ENCODE results near the gene CTTN.
A peak's percentile ranks its signal among the peaks of the same experiment; 100 is the strongest.

Gene CTTN

GRCh38 chr11:70456921-70457532 lies 58.7 kb downstream of the CTTN start:
- no peak for DNase-seq

DNA sequence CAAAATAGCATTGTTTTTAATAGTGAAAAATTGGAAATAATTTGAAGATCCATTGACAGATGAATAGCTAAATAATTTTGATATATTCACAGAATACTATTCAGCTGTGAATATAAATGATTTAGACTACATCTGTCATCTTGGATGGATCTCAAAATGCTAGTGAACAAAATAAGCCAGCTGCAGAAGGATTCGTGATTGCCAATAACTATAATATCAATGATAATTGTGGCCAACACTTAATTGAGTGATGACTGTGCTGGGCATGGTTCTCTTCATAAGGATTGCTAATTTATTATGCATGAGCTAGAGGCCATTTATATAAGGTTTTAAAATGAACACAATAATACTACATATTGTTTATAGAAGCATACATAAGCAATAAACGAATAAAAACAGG lies 60.4 kb downstream of the CTTN start:
- no peak for DNase-seq

GRCh38 chr11:70460111-70460510 lies 61.8 kb downstream of the CTTN start:
- no peak for DNase-seq

DNA sequence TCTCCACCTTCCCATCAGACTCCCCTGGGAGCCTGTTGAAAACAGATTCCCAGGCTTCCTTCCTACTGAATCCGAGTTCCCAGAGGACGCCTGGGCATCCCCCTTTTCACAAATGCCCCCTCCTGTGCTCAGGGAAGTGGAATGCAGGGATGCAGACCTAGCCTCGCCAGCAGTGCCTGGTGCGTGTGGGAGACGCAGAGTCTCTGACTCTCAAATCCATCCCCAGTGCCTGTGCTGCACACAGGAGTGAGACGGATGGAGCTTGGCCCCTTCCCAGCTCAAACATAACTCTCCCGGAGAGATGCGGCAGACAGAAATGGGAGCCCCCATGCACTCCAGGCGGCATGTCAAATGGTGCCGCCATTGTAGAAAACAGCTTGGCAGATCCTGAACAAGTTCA lies 62.6 kb downstream of the CTTN start:
- DNase-seq = no peak

GRCh38 chr11:70462818-70463477 lies 64.6 kb downstream of the CTTN start:
- DNase-seq = no peak

GRCh38 chr11:70463478-70464255 lies 65.3 kb downstream of the CTTN start:
- no peak for DNase-seq

DNA sequence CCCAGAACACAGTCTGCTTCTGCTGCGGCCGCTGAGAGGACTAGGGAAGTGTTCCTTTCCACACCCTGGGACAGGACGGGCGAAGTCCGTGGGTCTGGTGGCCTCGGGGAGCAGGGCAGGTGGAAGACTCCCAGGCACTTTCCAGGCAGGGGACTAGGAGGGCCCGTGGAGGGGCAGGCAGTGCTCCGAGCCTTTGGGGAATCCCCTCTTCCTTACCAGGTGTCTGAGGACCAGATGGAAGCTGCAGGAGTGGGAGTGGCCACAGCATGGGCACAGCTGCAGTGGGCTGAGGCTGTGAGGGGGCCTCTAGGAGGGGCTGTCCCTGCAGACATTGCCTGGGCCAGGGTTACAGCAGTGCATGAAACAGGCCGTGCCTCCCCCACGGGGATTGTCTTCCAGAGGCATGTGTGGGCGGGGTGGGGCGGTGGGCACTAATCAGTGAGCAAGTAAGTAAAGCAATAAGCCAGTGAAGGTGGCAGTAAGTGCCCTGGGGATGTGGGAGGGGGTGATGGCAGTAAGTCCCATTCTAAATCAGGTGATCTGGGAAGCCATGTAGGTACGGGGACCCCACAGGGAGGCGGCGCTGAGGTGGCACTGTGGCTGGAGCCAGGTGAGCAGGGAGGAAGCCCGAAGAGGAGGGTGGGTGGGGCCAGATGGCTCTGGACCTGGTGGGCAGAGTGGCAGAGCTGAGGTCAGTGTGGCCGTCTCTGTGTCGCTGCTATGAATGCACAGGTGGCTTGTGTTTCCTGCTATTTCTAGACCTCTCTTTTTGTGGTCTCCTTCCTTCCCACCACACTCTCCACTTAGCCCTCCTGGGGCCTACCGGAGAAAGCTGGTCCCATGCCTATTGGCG lies 66.4 kb downstream of the CTTN start:
- DNase-seq = no peak

- DNase-seq = no peak
Observed at GRCh38 chr11:70466154-70466553, 67.8 kb downstream of the CTTN start.

DNA sequence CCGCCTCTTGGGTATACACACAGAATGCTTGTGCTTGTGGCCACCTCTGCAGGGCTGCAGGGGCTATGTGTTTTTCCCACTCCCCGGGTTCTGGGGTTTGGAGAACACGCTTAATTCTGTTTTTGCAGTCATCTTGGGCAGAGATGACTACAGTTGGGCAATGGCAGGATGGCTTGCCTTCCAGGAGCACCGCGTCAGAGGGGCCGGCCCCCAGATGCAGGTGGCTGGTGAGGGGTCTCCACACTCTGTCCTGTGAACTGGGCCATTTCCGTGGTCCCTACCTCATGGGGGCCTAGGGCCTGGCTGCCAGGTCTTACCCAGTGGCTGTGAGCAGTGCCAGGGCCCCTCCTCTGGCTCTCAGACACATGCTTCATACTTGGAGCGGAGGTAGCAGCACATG lies 68.3 kb downstream of the CTTN start:
- DNase-seq = no peak

- peak; percentile 46 for DNase-seq
Observed at GRCh38 chr11:70467201-70468085, 69.1 kb downstream of the CTTN start.

DNA sequence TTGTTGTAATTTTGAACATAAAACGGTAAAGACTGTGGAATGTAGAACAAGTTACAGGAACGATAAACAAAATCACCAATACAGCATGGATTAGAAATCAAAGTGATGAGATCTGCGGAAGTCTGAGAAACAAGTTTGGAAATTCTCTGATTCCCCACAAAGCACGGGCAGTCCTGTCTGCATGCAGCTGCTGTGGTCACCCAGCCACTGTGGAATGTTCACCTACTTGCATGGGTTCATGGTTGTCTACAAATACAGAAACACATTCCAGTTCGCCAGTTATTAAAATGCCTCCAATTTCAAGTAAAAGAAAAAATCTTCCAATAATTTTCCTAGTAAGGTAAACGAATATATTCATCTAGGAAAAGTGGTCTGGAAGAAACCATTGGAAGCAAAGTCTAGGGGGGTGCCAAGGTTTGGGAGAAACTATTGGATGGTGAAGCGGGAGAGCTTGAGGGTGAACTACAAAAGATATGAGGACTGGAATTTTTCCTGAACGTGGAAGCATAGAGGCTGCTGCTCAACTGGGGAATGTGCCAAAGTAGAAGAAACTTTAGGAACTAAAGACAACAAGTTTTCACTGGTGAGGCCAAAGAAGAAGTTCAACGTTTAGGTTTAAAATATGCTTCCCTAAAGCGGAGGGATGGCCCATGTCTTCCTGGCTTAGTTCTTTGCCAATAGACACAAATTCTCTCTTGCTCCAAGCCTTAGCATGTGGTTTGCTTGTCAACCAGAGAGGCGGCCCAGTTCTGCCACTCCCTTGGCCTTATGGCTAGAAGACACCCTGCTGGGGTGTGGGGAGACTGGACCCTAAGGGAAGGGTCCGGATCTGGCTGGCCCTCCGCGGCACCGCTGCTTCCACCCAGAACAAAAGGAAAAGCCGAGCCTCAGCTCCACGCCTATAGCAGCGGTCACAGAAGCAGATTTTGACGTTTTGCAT lies 70.2 kb downstream of the CTTN start:
- DNase-seq = no peak

GRCh38 chr11:70470127-70470526 lies 71.8 kb downstream of the CTTN start:
- no peak for DNase-seq

DNA sequence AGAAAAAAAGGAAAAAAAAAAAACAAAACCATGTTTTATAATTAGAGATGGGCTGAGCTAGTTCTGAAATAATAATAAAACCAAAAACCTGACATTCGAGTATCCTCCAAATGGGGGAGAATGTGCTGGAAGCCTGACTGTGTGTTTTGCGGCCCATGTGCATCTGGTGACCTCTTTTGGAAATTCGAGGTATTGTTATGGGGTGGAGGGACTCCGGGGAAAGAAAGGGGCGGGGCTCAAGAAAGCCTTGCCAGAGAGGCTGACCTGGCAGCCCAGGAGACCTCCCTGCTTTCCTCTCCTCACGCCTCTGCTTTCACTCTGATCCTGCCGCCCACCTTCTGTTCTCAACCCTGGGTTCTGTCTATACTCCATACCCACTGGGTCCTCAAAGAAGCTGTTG lies 72.9 kb downstream of the CTTN start:
- no peak for DNase-seq

DNA sequence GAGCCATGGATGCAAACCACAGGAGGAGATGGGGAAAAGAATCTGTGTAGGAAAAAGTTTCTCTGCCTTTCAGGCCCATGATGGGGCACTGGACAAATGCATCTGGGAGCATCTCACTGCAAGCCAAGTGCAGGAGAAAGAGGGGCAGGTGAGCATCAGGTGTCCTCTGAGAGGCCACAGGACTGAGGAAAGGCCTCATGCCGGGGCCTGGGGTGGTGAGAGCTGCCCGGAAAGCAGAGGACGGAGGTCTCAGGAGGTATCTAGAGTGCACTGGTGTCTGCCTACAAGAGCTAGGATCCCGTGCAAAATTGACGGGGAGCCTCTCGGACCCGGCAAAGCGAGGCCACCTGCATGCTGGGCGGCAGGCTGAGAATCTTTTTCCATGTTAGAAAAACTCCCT lies 73.9 kb downstream of the CTTN start:
- no peak for DNase-seq

- no peak for DNase-seq
Observed at GRCh38 chr11:70473186-70473872, 75.0 kb downstream of the CTTN start.

- no peak for DNase-seq
Observed at GRCh38 chr11:70473873-70474690, 75.8 kb downstream of the CTTN start.

- no peak for DNase-seq
Observed at GRCh38 chr11:70474710-70475109, 76.4 kb downstream of the CTTN start.

DNA sequence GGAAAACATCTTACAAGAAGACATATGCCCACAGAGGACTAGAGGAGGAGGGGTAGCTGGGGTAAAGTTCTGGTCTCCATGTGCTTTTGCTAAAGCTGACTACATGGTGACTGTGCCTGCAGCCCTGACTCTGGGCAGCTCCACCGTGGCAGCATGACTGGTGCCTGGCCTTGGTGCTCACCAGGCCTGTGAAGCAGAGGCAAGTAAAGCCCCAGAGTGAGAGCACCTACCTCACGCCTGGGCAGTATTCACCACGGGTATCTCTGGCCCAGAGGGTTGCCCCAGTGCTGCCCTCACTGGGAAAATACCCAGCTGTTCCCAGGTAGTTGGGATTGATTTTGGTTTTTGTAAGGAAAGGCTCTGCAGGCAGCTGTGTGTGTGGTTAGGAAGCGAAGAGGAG lies 78.3 kb downstream of the CTTN start:
- DNase-seq = no peak

- no peak for DNase-seq
Observed at GRCh38 chr11:70477176-70477575, 78.8 kb downstream of the CTTN start.

DNA sequence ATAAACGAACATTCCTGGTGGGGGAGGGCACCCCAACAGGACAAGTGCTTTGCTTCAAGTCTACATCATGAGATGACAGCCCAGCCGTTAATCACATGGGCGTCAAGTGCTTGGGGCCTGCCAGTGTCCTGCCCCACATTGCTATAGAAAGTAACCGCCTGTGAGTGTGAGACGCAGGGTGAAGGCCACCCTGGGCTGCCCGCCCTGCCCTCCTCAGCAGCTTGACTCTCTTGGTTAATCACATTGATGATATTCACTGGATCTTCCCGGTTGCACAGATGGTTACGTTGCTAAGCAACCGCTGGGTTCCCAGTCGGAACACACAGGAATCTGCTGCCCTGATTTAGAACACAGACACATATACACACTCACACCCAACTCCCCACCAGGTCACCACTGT lies 79.3 kb downstream of the CTTN start:
- no peak for DNase-seq

Data from NCI-H1436 (cell line).